GM19351 (cell line): ENCODE results near the gene CREB5.
A peak's percentile ranks its signal among the peaks of the same experiment; 100 is the strongest.

Experiments
- ATAC-seq: cut with Tn5 transposase; IDR thresholded peaks from one replicate; pipeline ENCODE4 v1.9.1; 2021; ENCODE audit warnings: mild to moderate bottlenecking, moderate library complexity; ENCODE audit not compliant: unreplicated experiment

The CREB5 gene

GRCh38 chr7:28701731-28702130 is 289.4 kb downstream of the CREB5 start:
- ATAC-seq, result no peak

- ATAC-seq, result no peak
These were observed 289.9 kb downstream of the CREB5 start for GRCh38 chr7:28702171-28702570.

GRCh38 chr7:28703037-28703765 is 290.9 kb downstream of the CREB5 start:
- ATAC-seq, result no peak

GRCh38 chr7:28704706-28705105 is 292.4 kb downstream of the CREB5 start:
- ATAC-seq, result peak; percentile 31

GRCh38 chr7:28705350-28705749 is 293.0 kb downstream of the CREB5 start:
- ATAC-seq, result peak; percentile 94

- no peak for ATAC-seq
These were observed 294.3 kb downstream of the CREB5 start for GRCh38 chr7:28706584-28706983.

GRCh38 chr7:28707291-28707690 is 295.0 kb downstream of the CREB5 start:
- no peak for ATAC-seq

- ATAC-seq, result no peak
These were observed 296.0 kb downstream of the CREB5 start for GRCh38 chr7:28708033-28708951.

- ATAC-seq, result no peak
These were observed 297.4 kb downstream of the CREB5 start for GRCh38 chr7:28709748-28710147.

- no peak for ATAC-seq
These were observed 298.8 kb downstream of the CREB5 start for GRCh38 chr7:28711114-28711513.

GRCh38 chr7:28714459-28715120 is 302.3 kb downstream of the CREB5 start:
- no peak for ATAC-seq

GRCh38 chr7:28717445-28718054 is 305.2 kb downstream of the CREB5 start:
- ATAC-seq, result no peak

- ATAC-seq, result no peak
These were observed 305.8 kb downstream of the CREB5 start for GRCh38 chr7:28718055-28718481.

- ATAC-seq, result no peak
These were observed 306.2 kb downstream of the CREB5 start for GRCh38 chr7:28718545-28718944.

- ATAC-seq, result no peak
These were observed 310.4 kb downstream of the CREB5 start for GRCh38 chr7:28722684-28723083.

- ATAC-seq, result no peak
These were observed 311.0 kb downstream of the CREB5 start for GRCh38 chr7:28723336-28723735.

GRCh38 chr7:28724563-28724962 is 312.2 kb downstream of the CREB5 start:
- no peak for ATAC-seq

- ATAC-seq, result no peak
These were observed 312.8 kb downstream of the CREB5 start for GRCh38 chr7:28725045-28725642.

GRCh38 chr7:28725911-28726310 is 313.6 kb downstream of the CREB5 start:
- no peak for ATAC-seq

- no peak for ATAC-seq
These were observed 314.2 kb downstream of the CREB5 start for GRCh38 chr7:28726555-28726954.

- ATAC-seq, result no peak
These were observed 317.0 kb downstream of the CREB5 start for GRCh38 chr7:28729281-28729680.
